Measurements from ENCODE around the gene PCDH9. TPM values are rescaled to one million over a fixed set of nuclear protein-coding genes. Genes with fewer than 3 reads are reported as not detected.

PCDH9 gene
- total RNA-seq, 1 experiment from 2014 or later, result 0.11 TPM

DNA sequence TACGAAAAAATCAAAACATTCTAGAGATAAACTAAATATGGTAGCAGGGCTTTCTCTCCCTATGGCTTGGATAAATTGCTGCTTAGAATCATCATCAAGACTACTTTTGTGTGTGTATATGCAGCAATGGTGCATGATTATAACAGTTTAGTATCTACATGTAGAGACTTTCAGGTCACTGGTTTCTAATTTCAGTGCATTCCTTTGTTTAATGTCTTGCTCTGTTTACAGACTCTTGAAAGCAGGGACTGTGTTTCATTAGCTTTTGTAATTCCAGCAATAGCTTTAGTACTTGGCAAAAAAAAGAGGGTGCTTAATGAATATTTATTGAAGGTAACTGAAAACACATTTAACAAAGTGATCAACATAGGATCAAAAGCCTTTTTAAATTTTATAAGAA, 420.7 kb downstream of the PCDH9 start:
- Mint-ChIP-seq H3K27me3 (ENCODE audit: insufficient read depth, unreplicated experiment) (no peaks in the 10 kb centered on the region), H3K4me1 (ENCODE audit: low read depth, unreplicated experiment) (no peaks in the 10 kb centered on the region)
- POLR2A ChIA-PET, result no interaction called here

DNA sequence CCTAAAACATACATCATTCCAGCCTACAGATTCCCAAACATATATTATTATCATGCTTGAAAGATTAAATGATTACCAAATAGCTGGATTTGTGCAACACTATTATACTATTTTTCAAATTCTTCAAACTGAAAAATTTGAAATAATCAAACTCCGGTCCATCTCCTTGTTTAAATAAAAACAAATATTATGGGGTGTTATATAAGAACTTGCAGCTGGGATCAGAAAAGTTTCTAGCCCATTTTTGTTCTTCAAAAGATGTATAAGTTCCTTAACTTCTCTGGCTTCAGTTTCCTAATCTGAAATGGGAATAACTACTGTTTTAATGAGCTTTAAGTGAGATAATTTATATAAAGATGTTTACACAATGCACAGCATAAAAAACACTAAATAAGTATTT, 422.9 kb downstream of the PCDH9 start:
- intact Hi-C loops (cut with micrococcal nuclease; ENCODE audit: unreplicated experiment), result no loop called here
- no peaks in the 10 kb centered on the region for H3K36me3 Mint-ChIP-seq (ENCODE audit: insufficient read depth, unreplicated experiment)
- Histone ChIP-seq H3K27me3 (replicated peaks; ENCODE audit: control insufficient read depth, insufficient read depth, low read length) (no peaks in the 10 kb centered on the region), H3K4me1 (no peaks in the 10 kb centered on the region), H3K36me3 (ENCODE audit: control insufficient read depth, insufficient read depth, low read length) (no peaks in the 10 kb centered on the region), H3K9me3 (no peaks in the 10 kb centered on the region), H3K4me3 (ENCODE audit: low read depth, low read length) (no peak overlapping the region)
- no peak overlapping the region for H3K4me3 Mint-ChIP-seq (ENCODE audit: unreplicated experiment)
- ChIA-PET CTCF (no interaction called here), POLR2A (no interaction called here)
- H3K27ac Mint-ChIP-seq (ENCODE audit: unreplicated experiment), result no peak overlapping the region
- H3K27me3 Mint-ChIP-seq (ENCODE audit: insufficient read depth, unreplicated experiment), result no peaks in the 10 kb centered on the region
- no peak for DNase-seq
- no peaks in the 10 kb centered on the region for H3K4me1 Mint-ChIP-seq (ENCODE audit: low read depth, unreplicated experiment)
- no TSS peak for BruUV-seq (replicated peaks)
- TF ChIP-seq, protein P1, sequence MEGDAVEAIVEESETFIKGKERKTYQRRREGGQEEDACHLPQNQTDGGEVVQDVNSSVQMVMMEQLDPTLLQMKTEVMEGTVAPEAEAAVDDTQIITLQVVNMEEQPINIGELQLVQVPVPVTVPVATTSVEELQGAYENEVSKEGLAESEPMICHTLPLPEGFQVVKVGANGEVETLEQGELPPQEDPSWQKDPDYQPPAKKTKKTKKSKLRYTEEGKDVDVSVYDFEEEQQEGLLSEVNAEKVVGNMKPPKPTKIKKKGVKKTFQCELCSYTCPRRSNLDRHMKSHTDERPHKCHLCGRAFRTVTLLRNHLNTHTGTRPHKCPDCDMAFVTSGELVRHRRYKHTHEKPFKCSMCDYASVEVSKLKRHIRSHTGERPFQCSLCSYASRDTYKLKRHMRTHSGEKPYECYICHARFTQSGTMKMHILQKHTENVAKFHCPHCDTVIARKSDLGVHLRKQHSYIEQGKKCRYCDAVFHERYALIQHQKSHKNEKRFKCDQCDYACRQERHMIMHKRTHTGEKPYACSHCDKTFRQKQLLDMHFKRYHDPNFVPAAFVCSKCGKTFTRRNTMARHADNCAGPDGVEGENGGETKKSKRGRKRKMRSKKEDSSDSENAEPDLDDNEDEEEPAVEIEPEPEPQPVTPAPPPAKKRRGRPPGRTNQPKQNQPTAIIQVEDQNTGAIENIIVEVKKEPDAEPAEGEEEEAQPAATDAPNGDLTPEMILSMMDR (IDR thresholded peaks at IDR 0.05; ENCODE audit: insufficient read depth in 1 of 2, low read depth in 1 of 2, low read length in 1 of 2, severe bottlenecking in 1 of 2, unreplicated experiment in 1 of 2), result no peak
- H3K9me3 Mint-ChIP-seq (ENCODE audit: unreplicated experiment), result no peaks in the 10 kb centered on the region

More for the DNA sequence above, 420.7 kb downstream of the PCDH9 start:
- Mint-ChIP-seq H3K27ac (ENCODE audit: unreplicated experiment) (no peak overlapping the region), H3K4me3 (ENCODE audit: unreplicated experiment) (no peak overlapping the region), H3K9me3 (ENCODE audit: unreplicated experiment) (no peaks in the 10 kb centered on the region), H3K36me3 (ENCODE audit: insufficient read depth, unreplicated experiment) (no peaks in the 10 kb centered on the region)
- no peak for DNase-seq
- CTCF ChIA-PET, result no interaction called here
- TF ChIP-seq, protein P1 (IDR thresholded peaks at IDR 0.05; ENCODE audit: insufficient read depth in 1 of 2, low read depth in 1 of 2, low read length in 1 of 2, severe bottlenecking in 1 of 2, unreplicated experiment in 1 of 2), result no peak
- no peaks in the 10 kb centered on the region for H3K36me3 ChIP-seq (ENCODE audit: control insufficient read depth, insufficient read depth, low read length)
- no peaks in the 10 kb centered on the region for H3K9me3 ChIP-seq
- H3K4me1 ChIP-seq, result no peaks in the 10 kb centered on the region
- no TSS peak for BruUV-seq (replicated peaks)
- no peak overlapping the region for H3K4me3 ChIP-seq (ENCODE audit: low read depth, low read length)
- H3K27me3 ChIP-seq (replicated peaks; ENCODE audit: control insufficient read depth, insufficient read depth, low read length), result no peaks in the 10 kb centered on the region
- intact Hi-C loops (cut with micrococcal nuclease; ENCODE audit: unreplicated experiment), result no loop called here

DNA sequence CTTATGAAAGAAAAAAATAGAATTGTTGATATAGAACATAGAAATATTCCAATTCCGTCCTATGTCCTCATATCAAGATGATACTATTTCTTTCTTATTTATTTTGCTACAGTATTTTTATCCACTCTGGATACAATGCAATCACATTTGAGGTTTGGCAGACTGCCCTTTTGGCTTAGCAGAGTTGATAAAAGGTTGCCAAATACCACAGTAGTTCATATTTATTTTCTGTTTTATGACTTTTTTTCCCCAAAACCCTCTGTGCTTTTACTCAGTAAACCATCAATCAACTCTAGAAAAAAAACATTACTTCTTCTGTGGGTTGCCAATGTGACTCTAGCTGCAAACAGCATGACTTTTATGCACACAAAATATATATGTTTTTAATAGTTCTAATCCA, 424.5 kb downstream of the PCDH9 start:
- CTCF ChIA-PET, result no interaction called here
- no peaks in the 10 kb centered on the region for H3K9me3 ChIP-seq

More for the DNA sequence above, 424.5 kb downstream of the PCDH9 start:
- Mint-ChIP-seq H3K9me3 (ENCODE audit: unreplicated experiment) (no peaks in the 10 kb centered on the region), H3K27ac (ENCODE audit: unreplicated experiment) (no peak overlapping the region), H3K36me3 (ENCODE audit: insufficient read depth, unreplicated experiment) (no peaks in the 10 kb centered on the region), H3K4me1 (ENCODE audit: low read depth, unreplicated experiment) (no peaks in the 10 kb centered on the region), H3K4me3 (ENCODE audit: unreplicated experiment) (no peak overlapping the region), H3K27me3 (ENCODE audit: insufficient read depth, unreplicated experiment) (no peaks in the 10 kb centered on the region)
- Histone ChIP-seq H3K4me3 (ENCODE audit: low read depth, low read length) (no peak overlapping the region), H3K27me3 (replicated peaks; ENCODE audit: control insufficient read depth, insufficient read depth, low read length) (no peaks in the 10 kb centered on the region), H3K36me3 (ENCODE audit: control insufficient read depth, insufficient read depth, low read length) (no peaks in the 10 kb centered on the region), H3K4me1 (no peaks in the 10 kb centered on the region)
- no peak for DNase-seq
- intact Hi-C loops (cut with micrococcal nuclease; ENCODE audit: unreplicated experiment), result no loop called here
- no TSS peak for BruUV-seq (replicated peaks)
- TF ChIP-seq, protein P1 (IDR thresholded peaks at IDR 0.05; ENCODE audit: insufficient read depth in 1 of 2, low read depth in 1 of 2, low read length in 1 of 2, severe bottlenecking in 1 of 2, unreplicated experiment in 1 of 2), result no peak
- POLR2A ChIA-PET, result no interaction called here

Measured in Caco-2 (cell line).